Measurements from ENCODE around the gene ECE1.
"Not testable (repeated sequence)": the region's sequence is repeated elsewhere in the genome, so short reads cannot be mapped to it uniquely, and the experiment has no call there.

The ECE1 gene

GRCh38 chr1:21175324-21175669 lies 115.0 kb downstream of the ECE1 start:
- DNase-seq = no peak

DNA sequence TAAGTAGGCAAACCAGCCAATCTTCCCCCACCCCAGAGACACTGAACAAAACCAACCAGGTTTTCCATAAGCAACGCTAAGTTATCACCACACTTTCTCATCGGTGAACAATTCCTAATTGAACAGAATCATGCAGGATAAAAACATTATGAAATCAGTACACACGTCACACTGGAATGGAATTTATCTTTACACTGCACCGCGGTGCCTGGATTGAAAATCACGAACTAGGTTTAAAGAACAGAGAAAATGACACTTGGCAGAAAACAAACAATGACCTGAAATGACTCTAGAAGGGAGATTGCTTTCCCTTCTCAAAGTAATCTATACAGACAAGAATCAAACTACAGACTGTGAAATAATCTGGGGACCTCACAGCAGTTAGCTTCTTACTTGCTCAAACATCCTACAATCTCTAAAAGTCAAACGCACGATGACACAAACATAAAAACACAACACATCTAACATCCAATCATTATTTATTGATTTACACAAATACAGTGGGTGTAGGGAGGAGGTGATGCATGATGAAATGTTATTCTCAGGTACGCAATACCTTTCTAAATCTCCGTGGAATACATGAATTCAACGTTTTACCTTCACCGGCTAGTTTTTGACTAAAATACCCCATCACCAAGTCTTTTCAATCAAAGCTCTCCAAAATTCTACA lies 115.5 kb downstream of the ECE1 start:
- DNase-seq = no peak

DNA sequence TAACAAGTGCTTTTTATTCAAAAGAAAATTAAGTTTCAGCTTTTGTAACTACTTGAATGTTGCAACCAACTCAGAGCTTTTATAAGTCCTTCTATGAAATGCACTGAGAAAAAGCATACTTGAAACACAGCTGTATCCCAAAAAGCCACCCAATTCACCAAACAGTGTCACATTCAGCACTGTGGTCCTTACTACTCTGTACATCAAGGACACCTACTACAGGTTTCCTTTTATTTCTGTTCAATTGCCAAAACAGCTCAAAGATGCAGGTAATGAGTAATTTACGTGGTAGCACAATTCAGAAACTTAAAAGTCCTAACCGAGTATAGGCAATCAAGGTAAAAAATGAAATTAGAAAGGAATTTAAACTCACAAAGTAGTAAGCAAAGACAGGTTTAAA lies 116.0 kb downstream of the ECE1 start:
- DNase-seq = no peak

DNA sequence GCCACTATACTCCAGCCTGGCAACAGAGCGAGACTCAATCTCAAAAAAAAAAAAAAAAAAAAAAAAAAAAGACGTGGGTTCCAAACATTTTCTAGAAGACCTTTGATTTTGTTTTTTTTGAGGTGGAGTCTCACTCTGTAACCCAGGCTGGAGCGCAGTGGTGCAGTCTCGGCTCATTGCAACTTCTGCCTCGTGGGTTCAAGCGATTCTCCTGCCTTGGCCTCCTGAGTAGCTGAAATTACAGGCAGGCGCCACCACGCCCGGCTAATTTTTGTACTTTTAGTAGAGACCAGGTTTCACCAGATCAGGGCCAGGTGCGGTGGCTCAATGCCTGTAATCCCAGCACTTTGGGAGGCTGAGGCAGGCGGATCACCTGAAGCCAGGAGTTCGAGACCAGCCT lies 117.2 kb downstream of the ECE1 start:
- not testable (repeated sequence) for DNase-seq

GRCh38 chr1:21170837-21171236 lies 119.4 kb downstream of the ECE1 start:
- not testable (repeated sequence) for DNase-seq

DNA sequence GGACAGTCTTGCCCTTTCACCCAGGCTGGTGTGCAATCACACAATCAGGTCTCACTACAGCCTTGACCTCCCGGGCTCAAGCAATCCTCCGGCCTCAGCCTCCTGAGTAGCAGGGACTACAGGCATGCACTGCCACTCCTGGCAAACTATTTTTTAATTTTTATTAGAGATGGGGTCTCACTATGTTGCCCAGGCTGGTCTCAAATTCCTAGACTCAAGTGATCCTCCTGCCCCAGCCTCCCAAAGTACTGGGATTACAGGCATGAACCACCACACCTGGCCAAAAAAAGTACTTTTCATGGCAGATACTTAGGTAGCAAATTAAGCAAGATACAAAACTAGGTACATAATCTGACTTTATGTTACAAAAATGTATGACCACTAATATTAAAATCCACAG lies 121.8 kb downstream of the ECE1 start:
- no peak for DNase-seq
